GM12892 (cell line): Measurements from ENCODE around the gene GLRX3.

ENCODE experiments used
- POLR2A ChIP-seq: IDR thresholded peaks from 2 replicates; pipeline ENCODE4 v1.6.1; 2011; ENCODE audit warnings: low read depth, low read length, control low read depth
- POLR2AphosphoS5 ChIP-seq: IDR thresholded peaks from 2 replicates; pipeline ENCODE4 v1.6.1; 2011; ENCODE audit warnings: low read depth, low read length, control low read depth
- TAF1 ChIP-seq: IDR thresholded peaks from 2 replicates; pipeline ENCODE4 v1.6.1; 2011; ENCODE audit warnings: low read depth, mild to moderate bottlenecking, control low read depth, low read length, borderline replicate concordance

DNA sequence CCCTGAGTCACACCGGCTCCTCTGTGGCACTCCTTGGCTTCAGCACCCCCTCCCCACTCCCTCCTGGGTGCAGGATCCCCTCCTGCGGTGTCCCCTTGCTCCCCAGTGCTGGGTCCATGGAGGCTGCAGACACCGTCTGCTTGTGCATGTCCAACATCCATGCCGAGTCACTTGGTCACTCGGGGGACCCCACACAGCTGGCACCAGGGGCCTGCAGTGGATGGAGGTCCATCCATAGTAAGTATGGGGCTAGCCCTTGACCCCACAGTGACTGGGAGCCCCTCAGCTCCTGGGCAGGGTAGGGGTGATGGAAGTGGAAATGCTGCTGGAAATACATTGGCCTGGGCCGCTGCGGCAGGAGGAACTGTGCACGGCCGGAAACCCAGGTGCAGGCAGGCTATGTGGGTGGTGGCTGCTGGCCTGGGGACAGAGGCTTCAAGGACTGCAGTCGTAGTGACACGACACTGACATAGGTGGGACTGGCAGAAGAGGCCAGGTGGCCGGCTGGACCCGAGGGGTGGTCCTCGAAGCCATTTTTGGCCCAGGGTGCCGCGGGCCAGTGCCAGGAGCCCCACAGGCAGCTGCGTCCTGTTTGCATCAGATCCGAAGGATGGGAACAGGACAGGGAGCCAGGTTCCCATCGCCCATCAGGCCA, 58.9 kb downstream of the GLRX3 start:
- TF ChIP-seq TAF1 (no peak), POLR2A (no peak), POLR2AphosphoS5 (no peak)
